ENCODE measurements around the gene PRKN. TPM values are rescaled to one million over a fixed set of nuclear protein-coding genes. Genes with fewer than 3 reads are reported as not detected.

The PRKN gene
- total and polyA plus RNA-seq, 2 experiments from 2014 or later = 0.10 to 0.84 TPM

DNA sequence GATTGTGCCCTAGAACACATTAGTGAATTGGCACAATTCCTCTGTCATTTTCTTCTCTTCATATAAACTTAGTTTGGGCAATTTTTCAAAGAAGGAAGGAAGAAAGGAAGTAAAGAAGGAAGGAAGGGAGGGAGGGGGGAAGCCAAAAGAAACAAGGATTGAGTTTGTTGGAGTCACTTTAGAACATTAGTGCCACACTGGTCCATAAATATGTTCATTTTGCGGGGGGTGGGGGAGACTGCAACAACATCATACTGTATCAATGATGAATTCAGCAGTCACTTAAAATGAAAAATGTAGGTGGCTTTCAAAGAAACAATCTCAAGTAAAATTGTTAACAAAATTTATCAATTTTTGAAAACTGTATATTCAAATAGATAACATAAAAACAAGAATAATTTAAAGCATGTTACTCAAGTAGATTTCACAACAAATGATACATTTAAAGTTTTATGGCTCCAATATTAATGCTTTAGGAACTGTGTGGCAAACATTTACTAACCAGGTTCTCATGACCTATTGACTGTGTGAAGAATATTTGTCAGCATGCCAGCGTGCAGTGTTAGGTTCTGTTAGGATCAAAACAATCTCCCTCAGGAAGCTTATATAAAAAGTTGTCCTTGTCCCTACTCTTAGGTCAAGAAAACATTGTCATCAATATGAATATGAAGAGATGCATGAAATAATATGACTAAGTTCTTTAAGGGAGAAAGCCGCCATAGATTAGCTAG lies 1245.6 kb downstream of the PRKN start:
- Histone ChIP-seq H3K27ac (ENCODE audit: low read depth) (no peak overlapping the region), H2AFZ (no peak overlapping the region), H3K4me1 (ENCODE audit: insufficient read depth) (peaks cover 10% of the 10 kb centered on the region; the same call in 1 of the 2 replicates), H3K79me2 (replicated peaks; ENCODE audit: insufficient read depth) (no peaks in the 10 kb centered on the region), H3K27me3 (ENCODE audit: insufficient read depth) (no peaks in the 10 kb centered on the region), H3K4me2 (no peak overlapping the region), H3K4me3 (no peak overlapping the region), H3F3A (replicated peaks; ENCODE audit: low read depth) (no peaks in the 10 kb centered on the region), H3K9me2 (ENCODE audit: insufficient read depth) (no peaks in the 10 kb centered on the region), H3K36me3 (ENCODE audit: insufficient read depth) (no peaks in the 10 kb centered on the region), H4K20me1 (replicated peaks; ENCODE audit: insufficient read depth) (no peaks in the 10 kb centered on the region)
- ATAC-seq = no peak
- Mint-ChIP-seq H3K4me1 (peaks cover 7% of the 10 kb centered on the region), H3K9me3 (no peaks in the 10 kb centered on the region), H3K27ac (no peak overlapping the region), H3K27me3 (ENCODE audit: insufficient read depth, low read depth, poor library complexity) (peaks cover 6% of the 10 kb centered on the region), H3K36me3 (ENCODE audit: low read depth) (no peaks in the 10 kb centered on the region), H3K4me3 (no peak overlapping the region)
- TF ChIP-seq, protein P1, sequence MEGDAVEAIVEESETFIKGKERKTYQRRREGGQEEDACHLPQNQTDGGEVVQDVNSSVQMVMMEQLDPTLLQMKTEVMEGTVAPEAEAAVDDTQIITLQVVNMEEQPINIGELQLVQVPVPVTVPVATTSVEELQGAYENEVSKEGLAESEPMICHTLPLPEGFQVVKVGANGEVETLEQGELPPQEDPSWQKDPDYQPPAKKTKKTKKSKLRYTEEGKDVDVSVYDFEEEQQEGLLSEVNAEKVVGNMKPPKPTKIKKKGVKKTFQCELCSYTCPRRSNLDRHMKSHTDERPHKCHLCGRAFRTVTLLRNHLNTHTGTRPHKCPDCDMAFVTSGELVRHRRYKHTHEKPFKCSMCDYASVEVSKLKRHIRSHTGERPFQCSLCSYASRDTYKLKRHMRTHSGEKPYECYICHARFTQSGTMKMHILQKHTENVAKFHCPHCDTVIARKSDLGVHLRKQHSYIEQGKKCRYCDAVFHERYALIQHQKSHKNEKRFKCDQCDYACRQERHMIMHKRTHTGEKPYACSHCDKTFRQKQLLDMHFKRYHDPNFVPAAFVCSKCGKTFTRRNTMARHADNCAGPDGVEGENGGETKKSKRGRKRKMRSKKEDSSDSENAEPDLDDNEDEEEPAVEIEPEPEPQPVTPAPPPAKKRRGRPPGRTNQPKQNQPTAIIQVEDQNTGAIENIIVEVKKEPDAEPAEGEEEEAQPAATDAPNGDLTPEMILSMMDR (conservative IDR thresholded peaks at IDR 0.05; ENCODE audit: low read depth in 2 of 2) = no peak
- TF ChIP-seq CREB1 (CRISPR knock-in tag; IDR thresholded peaks at IDR 0.05; ENCODE audit: low read depth) (no peak), ZNF331 (CRISPR knock-in tag; IDR thresholded peaks at IDR 0.05; ENCODE audit: low read depth) (no peak), EZH2phosphoT487 (IDR thresholded peaks at IDR 0.05; ENCODE audit: unreplicated experiment) (no peak), POLR2AphosphoS5 (IDR thresholded peaks at IDR 0.05; ENCODE audit: low read depth) (no peak), STAT1 (IDR thresholded peaks at IDR 0.05; ENCODE audit: unreplicated experiment) (no peak)
- no peak for DNase-seq (ENCODE audit: low spot score)

DNA sequence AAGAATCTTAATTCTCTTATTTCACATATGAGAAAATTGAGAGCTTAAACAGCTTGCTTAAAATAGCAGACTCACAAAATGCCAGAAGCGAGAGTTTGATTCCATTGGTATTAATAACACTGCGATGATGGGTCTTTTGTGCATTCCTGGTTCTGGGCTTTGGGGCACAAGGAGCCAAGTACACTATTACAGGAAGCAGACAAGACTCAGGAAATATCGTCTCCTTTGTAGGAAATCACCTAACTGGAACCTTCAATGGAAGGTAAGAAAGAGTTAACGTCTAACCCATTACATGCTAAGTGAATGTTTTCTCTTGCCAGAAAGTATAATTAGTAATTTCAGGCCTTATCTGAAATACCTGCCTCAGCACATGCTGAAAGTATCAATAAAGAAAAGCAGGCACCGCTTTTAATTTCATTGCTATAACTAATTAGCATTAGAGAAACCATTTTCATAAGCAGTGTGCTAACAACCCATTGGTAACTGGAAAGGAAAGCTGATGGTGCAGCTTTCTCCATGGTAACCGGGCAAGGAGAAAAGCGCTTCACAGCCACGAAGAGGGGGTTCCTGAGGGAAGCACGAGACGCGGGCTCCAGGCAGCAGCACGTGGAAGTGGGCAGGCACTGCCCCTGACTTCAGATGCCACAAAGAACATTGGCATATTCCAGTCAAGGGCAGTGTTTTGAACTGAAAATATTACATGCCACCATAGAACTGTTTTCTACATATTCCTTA lies 1247.0 kb downstream of the PRKN start:
- ATAC-seq = no peak
- Histone ChIP-seq H3K36me3 (ENCODE audit: insufficient read depth) (no peaks in the 10 kb centered on the region), H3K4me2 (no peak overlapping the region), H3K4me3 (no peak overlapping the region), H3K4me1 (ENCODE audit: insufficient read depth) (peaks cover 10% of the 10 kb centered on the region; the same call in 1 of the 2 replicates), H3K27me3 (ENCODE audit: insufficient read depth) (no peaks in the 10 kb centered on the region), H2AFZ (no peak overlapping the region), H3F3A (replicated peaks; ENCODE audit: low read depth) (no peaks in the 10 kb centered on the region), H4K20me1 (replicated peaks; ENCODE audit: insufficient read depth) (no peaks in the 10 kb centered on the region), H3K79me2 (replicated peaks; ENCODE audit: insufficient read depth) (no peaks in the 10 kb centered on the region), H3K27ac (ENCODE audit: low read depth) (no peak overlapping the region), H3K9me2 (ENCODE audit: insufficient read depth) (no peaks in the 10 kb centered on the region)
- H3K9me3 Mint-ChIP-seq = no peaks in the 10 kb centered on the region
- peaks cover 7% of the 10 kb centered on the region for H3K4me1 Mint-ChIP-seq
- no peak overlapping the region for H3K27ac Mint-ChIP-seq
- DNase-seq (ENCODE audit: low spot score) = no peak
- no peak overlapping the region for H3K4me3 Mint-ChIP-seq
- H3K27me3 Mint-ChIP-seq (ENCODE audit: insufficient read depth, low read depth, poor library complexity) = peaks cover 2% of the 10 kb centered on the region
- no peaks in the 10 kb centered on the region for H3K36me3 Mint-ChIP-seq (ENCODE audit: low read depth)
- TF ChIP-seq EZH2 (IDR thresholded peaks at IDR 0.05; ENCODE audit: low read depth, unreplicated experiment) = no peak
- TF ChIP-seq, protein P2, sequence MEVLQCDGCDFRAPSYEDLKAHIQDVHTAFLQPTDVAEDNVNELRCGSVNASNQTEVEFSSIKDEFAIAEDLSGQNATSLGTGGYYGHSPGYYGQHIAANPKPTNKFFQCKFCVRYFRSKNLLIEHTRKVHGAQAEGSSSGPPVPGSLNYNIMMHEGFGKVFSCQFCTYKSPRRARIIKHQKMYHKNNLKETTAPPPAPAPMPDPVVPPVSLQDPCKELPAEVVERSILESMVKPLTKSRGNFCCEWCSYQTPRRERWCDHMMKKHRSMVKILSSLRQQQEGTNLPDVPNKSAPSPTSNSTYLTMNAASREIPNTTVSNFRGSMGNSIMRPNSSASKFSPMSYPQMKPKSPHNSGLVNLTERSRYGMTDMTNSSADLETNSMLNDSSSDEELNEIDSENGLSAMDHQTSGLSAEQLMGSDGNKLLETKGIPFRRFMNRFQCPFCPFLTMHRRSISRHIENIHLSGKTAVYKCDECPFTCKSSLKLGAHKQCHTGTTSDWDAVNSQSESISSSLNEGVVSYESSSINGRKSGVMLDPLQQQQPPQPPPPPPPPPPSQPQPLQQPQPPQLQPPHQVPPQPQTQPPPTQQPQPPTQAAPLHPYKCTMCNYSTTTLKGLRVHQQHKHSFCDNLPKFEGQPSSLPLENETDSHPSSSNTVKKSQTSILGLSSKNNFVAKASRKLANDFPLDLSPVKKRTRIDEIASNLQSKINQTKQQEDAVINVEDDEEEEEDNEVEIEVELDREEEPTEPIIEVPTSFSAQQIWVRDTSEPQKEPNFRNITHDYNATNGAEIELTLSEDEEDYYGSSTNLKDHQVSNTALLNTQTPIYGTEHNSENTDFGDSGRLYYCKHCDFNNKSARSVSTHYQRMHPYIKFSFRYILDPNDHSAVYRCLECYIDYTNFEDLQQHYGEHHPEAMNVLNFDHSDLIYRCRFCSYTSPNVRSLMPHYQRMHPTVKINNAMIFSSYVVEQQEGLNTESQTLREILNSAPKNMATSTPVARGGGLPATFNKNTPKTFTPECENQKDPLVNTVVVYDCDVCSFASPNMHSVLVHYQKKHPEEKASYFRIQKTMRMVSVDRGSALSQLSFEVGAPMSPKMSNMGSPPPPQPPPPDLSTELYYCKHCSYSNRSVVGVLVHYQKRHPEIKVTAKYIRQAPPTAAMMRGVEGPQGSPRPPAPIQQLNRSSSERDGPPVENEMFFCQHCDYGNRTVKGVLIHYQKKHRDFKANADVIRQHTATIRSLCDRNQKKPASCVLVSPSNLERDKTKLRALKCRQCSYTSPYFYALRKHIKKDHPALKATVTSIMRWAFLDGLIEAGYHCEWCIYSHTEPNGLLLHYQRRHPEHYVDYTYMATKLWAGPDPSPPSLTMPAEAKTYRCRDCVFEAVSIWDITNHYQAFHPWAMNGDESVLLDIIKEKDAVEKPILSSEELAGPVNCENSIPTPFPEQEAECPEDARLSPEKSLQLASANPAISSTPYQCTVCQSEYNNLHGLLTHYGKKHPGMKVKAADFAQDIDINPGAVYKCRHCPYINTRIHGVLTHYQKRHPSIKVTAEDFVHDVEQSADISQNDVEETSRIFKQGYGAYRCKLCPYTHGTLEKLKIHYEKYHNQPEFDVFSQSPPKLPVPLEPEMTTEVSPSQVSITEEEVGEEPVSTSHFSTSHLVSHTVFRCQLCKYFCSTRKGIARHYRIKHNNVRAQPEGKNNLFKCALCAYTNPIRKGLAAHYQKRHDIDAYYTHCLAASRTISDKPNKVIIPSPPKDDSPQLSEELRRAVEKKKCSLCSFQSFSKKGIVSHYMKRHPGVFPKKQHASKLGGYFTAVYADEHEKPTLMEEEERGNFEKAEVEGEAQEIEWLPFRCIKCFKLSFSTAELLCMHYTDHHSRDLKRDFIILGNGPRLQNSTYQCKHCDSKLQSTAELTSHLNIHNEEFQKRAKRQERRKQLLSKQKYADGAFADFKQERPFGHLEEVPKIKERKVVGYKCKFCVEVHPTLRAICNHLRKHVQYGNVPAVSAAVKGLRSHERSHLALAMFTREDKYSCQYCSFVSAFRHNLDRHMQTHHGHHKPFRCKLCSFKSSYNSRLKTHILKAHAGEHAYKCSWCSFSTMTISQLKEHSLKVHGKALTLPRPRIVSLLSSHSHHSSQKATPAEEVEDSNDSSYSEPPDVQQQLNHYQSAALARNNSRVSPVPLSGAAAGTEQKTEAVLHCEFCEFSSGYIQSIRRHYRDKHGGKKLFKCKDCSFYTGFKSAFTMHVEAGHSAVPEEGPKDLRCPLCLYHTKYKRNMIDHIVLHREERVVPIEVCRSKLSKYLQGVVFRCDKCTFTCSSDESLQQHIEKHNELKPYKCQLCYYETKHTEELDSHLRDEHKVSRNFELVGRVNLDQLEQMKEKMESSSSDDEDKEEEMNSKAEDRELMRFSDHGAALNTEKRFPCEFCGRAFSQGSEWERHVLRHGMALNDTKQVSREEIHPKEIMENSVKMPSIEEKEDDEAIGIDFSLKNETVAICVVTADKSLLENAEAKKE (CRISPR knock-in tag; IDR thresholded peaks at IDR 0.05) = no peak
- TF ChIP-seq, protein P1 (conservative IDR thresholded peaks at IDR 0.05; ENCODE audit: low read depth in 2 of 2) = no peak

All from GM23338 (cell line).